ENCODE results near the gene ZNF275.

ZNF275 gene

GRCh38 chrX:153307276-153308178 is 26.4 kb upstream of the ZNF275 start:
- no peaks in the 10 kb centered on the region for H3K9me3 ChIP-seq

DNA sequence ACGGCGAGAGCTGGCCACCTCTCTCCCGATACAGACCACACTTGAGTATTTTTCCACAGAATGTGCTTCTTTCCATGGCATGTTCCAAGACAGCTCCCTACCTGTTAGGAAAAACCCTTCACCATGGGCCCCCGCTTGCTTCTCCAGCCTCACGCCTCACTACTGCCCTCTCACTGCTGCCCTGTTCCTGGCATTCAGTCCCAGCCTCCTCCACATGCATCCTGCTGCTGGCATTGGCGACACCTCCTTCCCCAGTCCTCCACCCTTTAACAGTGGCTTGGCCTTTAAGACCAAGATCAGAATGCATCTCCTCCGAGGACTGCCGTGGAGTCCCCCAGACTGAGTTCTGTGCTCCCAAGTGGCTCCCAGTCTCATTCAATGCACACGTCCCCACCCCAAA is 23.1 kb upstream of the ZNF275 start:
- H3K4me3 ChIP-seq (ENCODE audit: low read depth, low read length) = no peak overlapping the region
- H3K27me3 ChIP-seq = no peaks in the 10 kb centered on the region
- TF ChIP-seq CTCF (IDR thresholded peaks at IDR 0.05; ENCODE audit: low read depth, low read length) = no peak
- no peak for DNase-seq
- no peaks in the 10 kb centered on the region for H3K36me3 ChIP-seq
- no peaks in the 10 kb centered on the region for H3K9me3 ChIP-seq
- H3K4me1 ChIP-seq = no peaks in the 10 kb centered on the region

More at GRCh38 chrX:153307276-153308178, 26.4 kb upstream of the ZNF275 start:
- Histone ChIP-seq H3K27me3 (no peaks in the 10 kb centered on the region), H3K36me3 (no peaks in the 10 kb centered on the region), H3K4me3 (ENCODE audit: low read depth, low read length) (no peak overlapping the region), H3K4me1 (no peaks in the 10 kb centered on the region)
- no peak for DNase-seq
- no peak for TF ChIP-seq CTCF (IDR thresholded peaks at IDR 0.05; ENCODE audit: low read depth, low read length)

GRCh38 chrX:153312041-153312440 is 21.9 kb upstream of the ZNF275 start:
- Histone ChIP-seq H3K4me3 (ENCODE audit: low read depth, low read length) (no peak overlapping the region), H3K4me1 (no peaks in the 10 kb centered on the region), H3K36me3 (no peaks in the 10 kb centered on the region), H3K9me3 (no peaks in the 10 kb centered on the region), H3K27me3 (no peaks in the 10 kb centered on the region)
- no peak for TF ChIP-seq CTCF (IDR thresholded peaks at IDR 0.05; ENCODE audit: low read depth, low read length)
- no peak for DNase-seq

DNA sequence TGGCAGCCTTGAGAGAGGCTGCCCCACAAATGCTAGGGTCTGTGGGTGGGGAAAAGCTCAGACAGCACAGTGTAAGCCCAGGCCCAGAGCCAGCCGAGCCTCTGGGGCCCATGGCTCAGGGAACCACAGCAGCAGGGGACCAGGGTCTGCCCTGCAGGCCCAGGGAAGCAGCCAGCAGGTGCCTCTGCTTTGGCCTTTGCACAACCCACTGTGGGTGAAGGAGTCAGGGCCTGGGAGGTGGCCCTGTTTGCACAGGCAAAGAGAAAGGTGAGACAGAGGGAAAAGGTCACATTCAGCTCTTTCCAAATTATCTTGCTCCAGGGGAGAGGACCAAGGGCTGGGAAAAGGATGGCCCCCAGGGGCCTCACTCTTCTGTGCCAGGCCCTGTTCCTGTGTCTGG is 21.1 kb upstream of the ZNF275 start:
- no peak overlapping the region for H3K4me3 ChIP-seq (ENCODE audit: low read depth, low read length)
- no peaks in the 10 kb centered on the region for H3K27me3 ChIP-seq
- DNase-seq = no peak
- no peaks in the 10 kb centered on the region for H3K9me3 ChIP-seq
- no peaks in the 10 kb centered on the region for H3K36me3 ChIP-seq
- TF ChIP-seq CTCF (IDR thresholded peaks at IDR 0.05; ENCODE audit: low read depth, low read length) = no peak
- no peaks in the 10 kb centered on the region for H3K4me1 ChIP-seq

DNA sequence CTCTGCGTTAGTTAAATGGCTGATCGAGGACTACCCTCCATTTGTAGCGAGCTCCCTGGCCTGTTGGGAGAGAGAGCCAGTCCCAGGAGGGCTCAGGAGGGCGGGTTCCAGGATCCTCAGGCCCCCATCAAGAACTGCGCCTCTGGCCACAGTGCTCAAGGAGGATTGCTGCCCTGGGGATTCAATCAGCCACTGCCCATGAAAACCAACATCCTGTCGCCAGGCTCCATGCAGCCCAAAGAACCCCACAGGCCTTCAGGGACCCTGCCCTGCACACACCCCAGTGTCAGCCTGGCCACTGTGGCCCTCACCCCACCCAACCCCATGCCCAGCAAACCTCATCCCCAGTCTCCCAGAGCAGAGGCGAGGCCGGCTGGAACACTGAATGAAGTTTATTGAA is 16.6 kb upstream of the ZNF275 start:
- Histone ChIP-seq H3K9me3 (no peaks in the 10 kb centered on the region), H3K27me3 (no peaks in the 10 kb centered on the region), H3K4me3 (ENCODE audit: low read depth, low read length) (no peak overlapping the region), H3K36me3 (no peaks in the 10 kb centered on the region), H3K4me1 (no peaks in the 10 kb centered on the region)
- no peak for DNase-seq
- no peak for TF ChIP-seq CTCF (IDR thresholded peaks at IDR 0.05; ENCODE audit: low read depth, low read length)

DNA sequence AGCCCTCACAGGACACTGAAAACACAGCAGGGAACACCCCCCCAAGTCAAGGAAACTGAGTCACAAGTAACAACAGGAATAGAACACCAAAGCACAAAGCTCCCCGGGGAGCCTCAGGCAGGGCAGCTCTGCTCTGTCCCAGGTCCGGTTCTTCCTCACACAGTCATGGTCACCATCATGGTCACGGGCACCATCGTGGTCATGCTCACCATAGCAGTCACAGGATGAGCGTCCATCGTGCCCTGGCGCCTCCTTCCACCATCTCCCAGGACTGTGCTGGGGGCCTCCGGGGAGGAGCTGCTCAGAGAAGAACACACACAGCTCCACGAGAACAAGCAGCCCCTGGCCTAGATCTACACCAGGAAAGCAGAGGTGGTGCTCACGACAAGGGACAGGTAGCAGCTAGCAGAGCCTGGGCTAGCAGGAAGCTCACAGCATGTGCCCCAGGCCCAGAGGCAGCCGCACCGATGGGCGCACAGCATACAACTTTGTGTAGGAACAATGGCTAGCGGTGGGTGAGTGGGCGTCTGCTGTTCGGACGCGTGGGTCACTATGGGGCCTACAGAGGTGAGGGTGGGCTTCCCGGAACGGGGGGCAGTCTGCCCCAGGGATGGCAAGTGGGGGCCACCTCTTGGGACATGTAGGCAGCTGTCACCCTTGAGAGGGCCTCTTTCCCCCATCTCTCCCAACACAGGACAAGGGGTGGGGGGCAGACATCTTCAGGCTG is 15.8 kb upstream of the ZNF275 start:
- TF ChIP-seq CTCF (IDR thresholded peaks at IDR 0.05; ENCODE audit: low read depth, low read length) = no peak
- H3K4me3 ChIP-seq (ENCODE audit: low read depth, low read length) = no peak overlapping the region
- no peaks in the 10 kb centered on the region for H3K4me1 ChIP-seq
- no peaks in the 10 kb centered on the region for H3K9me3 ChIP-seq
- H3K36me3 ChIP-seq = no peaks in the 10 kb centered on the region
- DNase-seq = no peak
- H3K27me3 ChIP-seq = no peaks in the 10 kb centered on the region

All from BE2C (cell line).